Activated T-cell treated with anti-CD3 and anti-CD28 coated beads, Interleukin-2, amount 50 U/mL, for 24 hours (primary cell): ENCODE data around the gene PLB1.

Source experiments
- DNase-seq: peaks from one replicate; pipeline ENCODE4 v3.0.0-alpha.2; 2020
- H3K27ac Mint-ChIP-seq: 2 replicates; pipeline ENCODE4 v1.8.0; 2020; ENCODE audit warnings: mild to moderate bottlenecking, mixed read lengths
- H3K27me3 Mint-ChIP-seq: 2 replicates; pipeline ENCODE4 v1.8.0; 2020; ENCODE audit warnings: mixed read lengths
- H3K36me3 Mint-ChIP-seq: 2 replicates; pipeline ENCODE4 v1.8.0; 2020; ENCODE audit warnings: low read depth, mixed read lengths
- H3K4me1 Mint-ChIP-seq: 2 replicates; pipeline ENCODE4 v1.8.0; 2020; ENCODE audit warnings: low read depth, mixed read lengths
- H3K4me3 Mint-ChIP-seq: 2 replicates; pipeline ENCODE4 v1.8.0; 2020; ENCODE audit warnings: mild to moderate bottlenecking, moderate library complexity, mixed read lengths
- H3K9me3 Mint-ChIP-seq: 2 replicates; pipeline ENCODE4 v1.8.0; 2020; ENCODE audit warnings: mixed read lengths

Gene PLB1

DNA sequence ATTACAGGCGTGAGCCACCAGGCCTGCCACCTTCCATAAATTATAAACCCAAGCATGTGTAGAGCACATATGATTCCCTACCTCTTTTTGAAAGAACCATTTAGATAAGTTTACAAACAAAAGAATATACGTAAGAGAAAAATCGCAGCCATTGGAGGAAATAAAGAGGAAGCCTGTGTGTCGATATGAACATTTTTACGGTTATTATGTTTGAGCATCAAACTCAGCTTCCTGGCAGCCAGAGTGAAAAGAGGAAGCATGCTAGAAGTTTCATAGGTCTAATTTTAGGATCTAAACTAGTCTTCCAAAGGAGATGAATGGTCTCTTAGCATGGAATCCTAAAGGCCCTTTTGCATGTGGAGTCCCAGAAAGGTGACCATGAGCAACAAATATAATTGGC lies 104.3 kb downstream of the PLB1 start:
- no peak overlapping the region for H3K4me3 Mint-ChIP-seq
- H3K27ac Mint-ChIP-seq, result no peak overlapping the region
- no peak for DNase-seq
- H3K36me3 Mint-ChIP-seq, result no peaks in the 10 kb centered on the region
- peaks cover 14% of the 10 kb centered on the region for H3K4me1 Mint-ChIP-seq
- H3K27me3 Mint-ChIP-seq, result no peaks in the 10 kb centered on the region
- no peaks in the 10 kb centered on the region for H3K9me3 Mint-ChIP-seq

- Mint-ChIP-seq H3K4me1 (peaks cover 13% of the 10 kb centered on the region), H3K27me3 (no peaks in the 10 kb centered on the region), H3K36me3 (no peaks in the 10 kb centered on the region), H3K4me3 (no peak overlapping the region), H3K9me3 (no peaks in the 10 kb centered on the region), H3K27ac (no peak overlapping the region)
- DNase-seq, result no peak
Measured at GRCh38 chr2:28601616-28602015, 105.8 kb downstream of the PLB1 start.

- Mint-ChIP-seq H3K4me1 (peaks cover 13% of the 10 kb centered on the region), H3K27ac (no peak overlapping the region), H3K27me3 (no peaks in the 10 kb centered on the region), H3K36me3 (no peaks in the 10 kb centered on the region), H3K4me3 (no peak overlapping the region), H3K9me3 (no peaks in the 10 kb centered on the region)
- DNase-seq, result no peak
Measured at GRCh38 chr2:28602136-28602660, 106.3 kb downstream of the PLB1 start.

GRCh38 chr2:28602751-28603639 lies 107.1 kb downstream of the PLB1 start:
- peaks cover 13% of the 10 kb centered on the region for H3K4me1 Mint-ChIP-seq
- DNase-seq, result no peak
- H3K4me3 Mint-ChIP-seq, result no peak overlapping the region
- H3K27me3 Mint-ChIP-seq, result no peaks in the 10 kb centered on the region
- no peak overlapping the region for H3K27ac Mint-ChIP-seq
- H3K36me3 Mint-ChIP-seq, result no peaks in the 10 kb centered on the region
- H3K9me3 Mint-ChIP-seq, result no peaks in the 10 kb centered on the region

- no peak for DNase-seq
- H3K36me3 Mint-ChIP-seq, result no peaks in the 10 kb centered on the region
- no peak overlapping the region for H3K27ac Mint-ChIP-seq
- H3K4me3 Mint-ChIP-seq, result no peak overlapping the region
- peaks cover 13% of the 10 kb centered on the region for H3K4me1 Mint-ChIP-seq
- H3K27me3 Mint-ChIP-seq, result no peaks in the 10 kb centered on the region
- H3K9me3 Mint-ChIP-seq, result no peaks in the 10 kb centered on the region
Measured at GRCh38 chr2:28603821-28604220, 108.0 kb downstream of the PLB1 start.

GRCh38 chr2:28604284-28604843 lies 108.5 kb downstream of the PLB1 start:
- Mint-ChIP-seq H3K9me3 (no peaks in the 10 kb centered on the region), H3K4me3 (no peak overlapping the region), H3K27me3 (no peaks in the 10 kb centered on the region), H3K4me1 (peaks cover 17% of the 10 kb centered on the region), H3K36me3 (no peaks in the 10 kb centered on the region), H3K27ac (no peak overlapping the region)
- DNase-seq, result no peak

DNA sequence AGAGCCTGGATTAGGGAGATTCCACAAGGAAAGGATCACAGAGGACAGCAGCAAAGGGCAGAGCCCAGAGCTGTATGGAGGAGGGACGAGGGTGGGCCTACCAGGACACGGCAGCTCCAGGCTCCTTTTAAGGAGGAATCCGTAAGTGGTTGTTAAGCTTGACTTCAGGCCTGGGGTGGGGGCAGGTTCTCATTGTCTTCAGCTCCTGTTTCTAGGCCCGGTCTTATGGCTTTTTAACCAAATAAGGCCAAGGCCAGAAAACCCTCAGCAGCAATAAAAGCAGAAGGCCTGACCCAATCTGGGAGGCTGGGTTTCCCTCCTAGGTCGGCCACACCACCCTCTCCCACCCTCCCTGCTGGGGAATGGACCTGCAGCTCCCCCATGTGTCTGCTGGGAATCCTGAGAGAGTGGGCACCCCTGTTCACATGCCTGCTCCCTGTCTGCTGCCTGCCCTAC lies 111.2 kb downstream of the PLB1 start:
- H3K9me3 Mint-ChIP-seq, result no peaks in the 10 kb centered on the region
- H3K4me3 Mint-ChIP-seq, result no peak overlapping the region
- H3K27ac Mint-ChIP-seq, result no peak overlapping the region
- no peaks in the 10 kb centered on the region for H3K27me3 Mint-ChIP-seq
- H3K4me1 Mint-ChIP-seq, result peaks cover 35% of the 10 kb centered on the region
- H3K36me3 Mint-ChIP-seq, result no peaks in the 10 kb centered on the region
- DNase-seq, result no peak

GRCh38 chr2:28607730-28608499 lies 112.1 kb downstream of the PLB1 start:
- Mint-ChIP-seq H3K27me3 (no peaks in the 10 kb centered on the region), H3K4me1 (peaks cover 37% of the 10 kb centered on the region), H3K4me3 (no peak overlapping the region), H3K9me3 (no peaks in the 10 kb centered on the region), H3K36me3 (no peaks in the 10 kb centered on the region), H3K27ac (no peak overlapping the region)
- no peak for DNase-seq

GRCh38 chr2:28608500-28609424 lies 112.9 kb downstream of the PLB1 start:
- Mint-ChIP-seq H3K4me3 (no peak overlapping the region), H3K4me1 (peaks cover 29% of the 10 kb centered on the region), H3K27ac (no peak overlapping the region), H3K27me3 (no peaks in the 10 kb centered on the region), H3K36me3 (no peaks in the 10 kb centered on the region), H3K9me3 (no peaks in the 10 kb centered on the region)
- no peak for DNase-seq

DNA sequence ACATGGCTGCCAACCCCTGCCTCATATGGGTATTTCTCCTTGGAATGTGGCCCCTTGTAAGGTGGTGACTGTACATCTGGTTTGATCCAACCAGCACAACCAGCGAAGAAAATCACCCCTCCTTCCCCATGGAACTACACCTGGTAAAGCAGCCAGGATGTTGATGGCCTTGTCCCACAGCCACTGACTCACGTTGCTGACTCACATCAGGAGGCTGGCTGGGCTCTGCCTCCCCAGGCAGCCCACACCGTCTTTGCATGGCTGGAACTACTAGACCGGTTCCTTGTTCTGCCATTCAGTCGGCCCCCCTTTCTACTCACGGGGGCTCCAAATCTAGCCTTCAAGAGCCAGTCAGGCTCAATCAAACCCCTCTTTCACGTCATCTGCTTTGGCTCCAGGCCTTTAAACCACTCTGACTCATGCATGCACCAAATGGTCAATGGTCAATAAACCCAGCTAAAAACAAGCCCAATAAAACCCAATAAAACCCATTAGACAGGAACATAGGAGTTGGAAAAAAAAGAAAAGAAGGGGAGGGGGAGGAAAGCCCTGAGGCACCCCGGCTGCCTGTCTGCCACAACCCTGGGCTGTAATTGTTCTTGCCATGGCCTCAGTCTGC lies 114.8 kb downstream of the PLB1 start:
- peaks cover 25% of the 10 kb centered on the region for H3K4me1 Mint-ChIP-seq
- peak overlapping the region; percentile 50 for H3K27ac Mint-ChIP-seq
- H3K4me3 Mint-ChIP-seq, result no peak overlapping the region
- no peaks in the 10 kb centered on the region for H3K9me3 Mint-ChIP-seq
- no peak for DNase-seq
- H3K36me3 Mint-ChIP-seq, result no peaks in the 10 kb centered on the region
- no peaks in the 10 kb centered on the region for H3K27me3 Mint-ChIP-seq

DNA sequence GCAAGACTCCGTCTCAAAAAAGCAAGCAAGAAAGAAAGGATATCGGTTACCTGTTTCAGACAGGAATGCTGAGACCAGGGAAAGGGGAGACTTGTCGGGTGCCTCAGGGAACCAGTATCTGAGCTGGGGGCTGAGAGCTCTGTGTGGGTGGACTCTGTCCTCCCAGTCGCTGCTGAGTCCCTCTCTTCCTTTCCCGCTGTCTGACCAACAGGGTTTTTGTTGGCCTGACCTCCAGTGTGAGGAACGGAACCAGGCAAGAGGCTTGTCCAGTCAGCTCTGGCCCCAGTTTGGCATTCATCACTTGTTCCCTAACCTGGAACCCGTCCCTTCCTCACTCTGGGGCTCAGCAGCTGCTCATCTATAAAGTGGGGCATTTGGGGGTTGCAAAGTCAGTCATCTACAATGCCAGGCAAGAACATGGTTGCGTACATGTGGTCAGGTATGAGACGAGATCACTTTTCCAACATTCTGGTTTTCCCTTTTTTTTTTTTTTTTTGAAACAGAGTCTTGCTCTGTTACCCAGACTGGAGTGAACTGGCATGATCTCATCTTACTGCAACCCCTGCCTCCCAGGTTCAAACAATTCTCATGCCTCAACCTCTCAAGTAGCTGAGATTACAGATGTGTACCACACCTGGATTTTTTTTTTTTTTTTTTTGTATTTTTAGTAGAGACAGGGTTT lies 116.4 kb downstream of the PLB1 start:
- Mint-ChIP-seq H3K27ac (peak overlapping the region; percentile 15), H3K27me3 (no peaks in the 10 kb centered on the region), H3K36me3 (no peaks in the 10 kb centered on the region), H3K4me1 (peaks cover 26% of the 10 kb centered on the region), H3K9me3 (no peaks in the 10 kb centered on the region), H3K4me3 (no peak overlapping the region)
- no peak for DNase-seq

DNA sequence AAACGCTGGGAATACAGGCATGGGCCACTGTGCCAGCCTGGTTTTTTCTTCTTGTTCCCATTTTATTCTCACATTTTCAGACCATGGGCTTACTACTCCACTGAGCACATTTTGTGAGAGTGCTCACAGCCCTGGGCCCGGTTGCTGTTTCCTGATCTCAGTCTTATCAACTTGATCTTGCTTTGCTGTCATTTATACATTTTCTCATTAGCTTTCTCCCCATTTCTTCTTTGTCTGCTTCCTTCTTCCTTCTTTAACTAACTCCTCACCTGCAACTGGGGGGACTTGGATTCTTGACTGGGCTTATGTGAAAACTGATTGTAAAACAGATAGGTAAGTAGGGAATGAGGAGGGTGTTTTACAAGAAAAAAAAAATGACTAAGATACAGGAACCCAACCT lies 117.3 kb downstream of the PLB1 start:
- H3K27ac Mint-ChIP-seq, result no peak overlapping the region
- H3K4me3 Mint-ChIP-seq, result no peak overlapping the region
- no peaks in the 10 kb centered on the region for H3K9me3 Mint-ChIP-seq
- no peaks in the 10 kb centered on the region for H3K36me3 Mint-ChIP-seq
- no peak for DNase-seq
- H3K27me3 Mint-ChIP-seq, result no peaks in the 10 kb centered on the region
- H3K4me1 Mint-ChIP-seq, result peaks cover 35% of the 10 kb centered on the region
